Middle frontal gyrus (tissue), 1 donor: Measurements from ENCODE around the gene PARP12.

Experiments
- DNase-seq: peaks from one replicate; pipeline ENCODE4 v3.0.0-alpha.2; 2015; ENCODE audit warnings: low spot score; ENCODE audit errors: extremely low spot score

The PARP12 gene

GRCh38 chr7:139993169-139993568, 69.6 kb downstream of the PARP12 start:
- no peak for DNase-seq

DNA sequence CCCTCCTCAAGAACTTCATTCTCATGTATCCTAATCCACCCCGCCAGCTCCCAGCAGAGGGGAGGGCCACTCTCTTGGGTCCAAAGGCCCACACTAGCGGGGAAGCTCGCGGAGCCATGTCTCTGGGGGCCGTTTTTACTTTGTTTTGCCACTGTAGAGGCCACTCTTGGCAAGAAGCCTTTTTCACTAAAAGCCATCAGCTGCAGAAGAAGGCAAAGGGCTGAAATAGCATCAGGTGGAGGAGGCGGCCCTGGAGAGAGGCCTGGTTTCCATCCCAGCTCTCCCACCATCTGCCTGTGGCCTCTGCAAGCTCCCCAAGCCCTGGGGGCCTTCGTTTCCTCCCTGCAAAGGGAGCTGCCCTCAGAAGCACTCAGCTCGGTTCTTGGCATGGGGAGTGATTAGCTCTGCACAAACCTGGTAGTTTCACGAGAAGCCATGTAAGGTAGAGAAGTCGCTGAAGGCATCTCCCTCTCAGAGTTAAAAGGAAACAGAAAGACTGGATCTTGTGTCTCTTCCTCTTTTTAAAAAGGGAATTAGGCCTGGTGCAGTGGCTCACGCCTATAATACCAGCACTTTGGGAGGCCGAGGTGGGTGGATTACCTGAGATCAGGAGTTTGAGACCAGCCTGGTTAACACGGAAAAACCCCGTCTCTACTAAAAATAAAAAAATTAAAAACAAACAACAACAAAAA, 70.3 kb downstream of the PARP12 start:
- no peak for DNase-seq

DNA sequence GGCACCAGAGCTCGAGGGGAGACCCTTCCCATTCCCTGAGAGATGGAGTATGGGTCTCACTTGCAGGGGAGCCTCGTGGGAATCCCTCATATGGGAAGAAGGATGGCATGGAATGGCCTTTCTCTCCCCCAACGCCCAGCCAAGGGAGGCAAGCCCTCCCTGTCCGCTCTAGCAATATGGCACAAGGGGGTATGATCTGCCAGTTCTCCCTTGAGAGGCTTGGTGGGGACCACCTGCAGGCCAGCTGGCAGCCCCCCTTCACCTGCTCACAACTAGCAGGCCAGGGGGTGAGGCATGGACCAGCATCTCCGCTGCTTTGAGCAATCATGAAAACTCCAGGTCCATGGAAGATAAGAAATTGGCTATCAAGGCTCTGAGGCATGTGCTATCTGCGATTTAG, 70.8 kb downstream of the PARP12 start:
- DNase-seq: no peak

- no peak for DNase-seq
Observed at GRCh38 chr7:139991269-139991666, 71.5 kb downstream of the PARP12 start.

GRCh38 chr7:139990571-139991268, 72.0 kb downstream of the PARP12 start:
- DNase-seq: no peak

DNA sequence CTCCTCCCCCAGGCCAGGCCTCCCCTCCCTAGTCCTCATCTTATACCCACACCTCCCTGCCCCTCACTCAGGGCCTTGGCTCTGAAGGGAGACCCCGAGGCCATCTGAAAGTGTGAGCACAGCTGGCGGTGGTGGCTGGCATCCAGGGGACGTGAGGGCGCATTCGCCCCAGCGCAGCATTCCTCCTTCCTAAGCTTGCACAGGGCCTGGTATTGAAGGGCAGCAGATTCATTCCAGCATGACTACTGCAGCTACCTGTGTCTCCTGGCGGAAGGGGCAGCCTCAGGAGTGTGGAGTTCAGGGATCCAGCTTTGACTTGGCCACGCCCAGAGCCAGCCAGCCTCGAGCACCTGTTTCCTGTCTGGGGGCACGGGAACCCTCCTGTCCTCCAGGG, 72.6 kb downstream of the PARP12 start:
- DNase-seq: no peak

DNA sequence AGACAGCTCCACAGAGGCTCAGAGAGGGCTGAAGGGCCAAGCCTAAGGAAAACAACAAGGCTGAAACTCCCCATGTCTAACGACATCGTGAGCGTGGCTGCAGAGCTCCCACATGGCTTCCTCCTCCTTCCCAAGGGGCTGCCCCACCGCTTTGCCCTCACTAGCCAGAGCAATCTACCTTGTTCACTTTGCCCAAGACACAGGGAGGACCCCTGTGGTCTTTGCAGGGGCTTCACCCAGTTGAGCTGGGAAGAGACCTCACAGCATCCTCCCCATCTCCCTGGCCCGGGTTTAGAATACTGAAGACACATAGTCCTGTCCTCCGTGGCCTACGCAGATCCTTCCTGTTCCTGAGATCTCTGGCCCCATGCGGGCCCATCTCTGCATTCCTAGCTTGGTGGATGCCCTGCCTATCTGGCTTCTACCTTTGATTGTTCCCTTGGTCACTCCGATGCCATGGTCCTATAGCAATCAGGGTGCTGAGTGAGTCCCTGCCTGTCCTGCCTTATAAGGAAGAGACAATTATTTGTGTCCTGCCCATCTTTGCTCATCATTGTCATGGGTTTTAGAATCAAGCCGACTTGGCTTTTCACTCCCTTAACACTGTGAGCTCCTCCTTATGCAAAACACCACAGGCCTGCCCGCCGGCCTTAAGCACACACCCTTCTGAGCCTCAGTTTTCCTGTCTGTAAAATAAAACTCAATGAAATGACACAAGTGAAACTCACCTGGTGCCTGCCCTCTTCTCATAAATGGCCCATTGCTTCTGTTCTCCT, 73.2 kb downstream of the PARP12 start:
- DNase-seq: no peak

GRCh38 chr7:139987691-139988516, 74.8 kb downstream of the PARP12 start:
- no peak for DNase-seq

GRCh38 chr7:139985811-139986210, 76.9 kb downstream of the PARP12 start:
- DNase-seq: no peak

DNA sequence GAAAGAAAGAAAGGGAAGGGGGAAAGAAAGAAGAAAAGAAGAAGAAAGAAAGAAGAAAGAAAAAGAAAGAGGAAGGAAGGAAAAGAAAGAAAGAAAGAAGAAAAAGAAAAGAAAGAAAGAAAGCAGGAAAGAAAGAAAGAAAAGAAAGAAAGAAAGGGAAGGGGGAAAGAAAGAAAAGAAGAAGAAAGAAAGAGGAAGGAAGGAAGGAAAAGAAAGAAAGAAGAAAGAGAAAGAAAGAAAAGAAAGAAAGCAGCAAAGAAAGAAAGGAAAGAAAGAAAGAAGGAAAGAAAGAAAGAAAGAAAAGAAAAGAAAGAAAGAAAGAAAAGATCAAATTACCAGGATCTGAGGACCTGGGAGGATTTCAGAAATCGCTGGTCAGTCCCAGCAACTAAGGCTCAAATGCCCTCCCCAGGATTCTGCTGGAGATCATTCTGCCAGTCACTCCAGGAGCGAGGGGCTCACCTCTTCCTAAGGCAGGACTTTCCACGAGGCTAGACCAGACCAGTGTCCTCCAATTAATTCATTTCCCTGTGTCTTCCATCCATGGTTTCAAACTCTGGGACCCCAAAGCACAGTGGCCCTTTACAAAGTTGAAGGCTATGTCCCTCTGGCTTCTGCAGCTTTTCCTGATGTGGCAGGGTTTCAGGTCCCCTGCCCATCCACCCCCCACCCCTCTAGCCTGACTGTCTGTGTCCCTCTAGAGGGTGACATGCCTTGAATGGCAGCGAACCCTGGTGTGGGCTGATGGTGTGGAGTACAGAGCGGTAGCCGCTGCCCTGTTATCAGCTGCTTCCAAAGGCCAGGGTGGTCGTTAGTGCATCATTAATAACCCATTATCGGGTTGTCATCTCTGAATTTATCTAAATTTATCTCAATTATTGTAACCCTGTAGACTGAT, 77.9 kb downstream of the PARP12 start:
- DNase-seq: no peak

GRCh38 chr7:139982927-139983920, 79.5 kb downstream of the PARP12 start:
- no peak for DNase-seq

GRCh38 chr7:139981511-139981895, 81.2 kb downstream of the PARP12 start:
- DNase-seq: no peak

GRCh38 chr7:139976838-139977656, 85.7 kb downstream of the PARP12 start:
- no peak for DNase-seq

DNA sequence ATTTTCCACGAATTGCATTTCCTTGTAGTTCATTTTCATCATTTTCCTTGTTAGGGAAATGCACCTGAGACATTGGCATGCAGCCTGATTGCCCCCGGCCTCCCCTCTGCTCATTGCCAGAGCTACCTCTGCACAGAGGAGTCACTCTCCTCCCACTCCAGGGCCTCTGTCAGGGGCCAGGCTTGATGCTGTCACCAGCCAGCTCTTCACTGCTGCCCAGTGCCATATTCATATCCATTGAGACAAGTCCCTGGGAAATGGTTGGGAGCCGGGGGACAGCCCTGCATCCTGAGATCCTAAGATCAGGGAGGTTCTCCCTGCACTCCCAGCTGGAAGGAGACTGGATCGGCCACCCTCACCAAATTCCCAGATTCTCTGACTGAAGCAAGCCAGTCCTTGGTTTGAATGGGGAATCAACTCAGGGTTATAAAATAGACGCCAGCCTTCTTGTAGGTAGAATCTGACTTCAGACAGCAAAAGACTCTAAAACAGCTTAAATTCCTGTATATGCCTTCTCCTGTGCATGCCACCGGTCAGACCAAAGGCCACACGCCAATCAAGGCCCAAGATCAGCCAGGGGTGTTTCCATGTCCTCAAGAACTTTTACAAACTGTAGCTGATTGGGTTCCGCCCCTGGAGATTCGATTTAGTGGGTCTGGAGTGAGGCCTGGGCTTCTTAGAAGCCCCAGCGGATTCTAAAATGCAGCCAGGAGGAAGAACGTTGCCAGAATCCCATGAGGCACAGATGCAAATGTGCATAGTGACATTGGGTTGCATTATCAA, 86.5 kb downstream of the PARP12 start:
- no peak for DNase-seq

DNA sequence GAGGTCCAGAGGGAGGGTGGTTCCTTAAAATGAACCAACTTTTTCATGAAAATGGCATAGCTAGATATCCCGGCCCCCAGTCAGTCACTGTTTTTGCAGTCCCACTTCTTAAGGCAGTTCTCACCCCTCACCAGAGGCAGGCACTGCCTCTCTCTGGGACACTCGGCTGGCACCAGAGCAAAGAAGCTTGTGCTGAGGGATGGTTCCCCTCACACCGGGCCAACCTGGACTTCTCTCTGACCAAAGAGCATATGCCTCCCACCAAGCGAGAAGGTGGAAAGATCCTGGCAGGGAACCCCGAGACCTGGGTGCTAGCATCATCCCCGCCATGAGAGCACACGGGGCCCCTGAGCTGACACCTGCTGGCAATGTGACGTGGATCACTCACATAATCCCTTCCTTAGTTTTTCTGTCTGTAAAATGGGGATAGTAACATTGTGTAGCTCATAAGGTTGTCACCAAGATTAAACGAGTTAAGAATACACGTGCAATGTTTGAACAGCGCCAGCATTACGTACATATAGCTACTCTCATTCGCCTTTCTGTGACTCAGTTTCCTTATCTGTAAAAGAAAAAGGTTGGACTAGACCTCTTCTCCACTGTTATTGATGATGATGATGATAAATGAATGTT, 88.5 kb downstream of the PARP12 start:
- no peak for DNase-seq
